GM19452 (cell line): ENCODE data around the gene LDLRAD4.

Experiments
- ATAC-seq: cut with Tn5 transposase; IDR thresholded peaks from one replicate; pipeline ENCODE4 v1.9.1; 2021; ENCODE audit not compliant: unreplicated experiment

LDLRAD4 gene

DNA sequence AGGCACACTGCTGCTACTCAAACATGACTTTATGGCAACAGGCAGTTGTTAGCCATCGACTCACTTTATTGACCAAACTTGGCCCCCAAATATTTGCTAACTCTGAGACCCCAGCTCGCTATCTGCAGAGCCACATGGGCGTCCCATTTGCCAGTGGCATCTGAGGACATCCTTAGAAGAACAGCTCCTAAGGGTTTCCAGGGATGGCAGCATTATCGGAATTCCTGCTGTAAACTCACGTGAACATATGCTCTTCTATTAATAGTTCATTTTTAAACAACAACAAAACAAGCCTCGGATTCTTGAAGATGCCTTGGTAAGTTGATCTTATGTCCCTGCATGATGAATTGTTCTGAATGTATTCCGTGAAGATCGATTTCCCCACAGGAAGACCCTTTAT is 181.0 kb downstream of the LDLRAD4 start:
- ATAC-seq = no peak

DNA sequence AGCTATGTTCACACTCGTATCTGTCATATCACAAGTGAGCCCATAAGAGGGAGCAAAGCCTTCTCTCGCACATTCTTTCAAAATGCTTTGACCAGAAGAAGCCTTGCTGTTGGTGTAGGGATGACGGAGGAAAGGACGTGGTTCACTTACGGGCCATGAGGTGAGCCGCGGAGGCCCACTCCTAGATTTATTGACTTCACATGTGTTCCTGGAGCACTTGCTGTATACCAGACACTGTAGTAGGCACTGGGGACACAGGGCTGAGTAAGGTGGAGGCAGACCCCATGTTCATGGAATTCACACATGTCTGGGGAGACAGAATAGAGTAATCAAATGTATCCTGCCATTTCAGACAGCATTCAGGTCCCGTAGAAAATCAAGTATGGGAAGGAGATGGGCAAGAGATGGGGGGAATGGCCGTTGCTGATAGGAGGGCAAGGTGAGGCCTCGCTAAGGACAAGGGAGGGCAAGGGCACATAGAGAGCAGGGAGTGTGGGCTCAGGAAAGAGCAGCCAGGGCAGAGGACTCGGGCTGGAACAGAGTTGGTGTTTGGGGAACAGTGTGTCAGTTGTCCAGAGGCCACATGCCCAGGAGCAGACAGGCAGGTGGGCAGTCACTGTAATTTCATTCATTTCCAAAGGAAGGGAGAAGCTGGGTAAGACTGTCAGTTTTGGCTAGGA is 182.2 kb downstream of the LDLRAD4 start:
- no peak for ATAC-seq

DNA sequence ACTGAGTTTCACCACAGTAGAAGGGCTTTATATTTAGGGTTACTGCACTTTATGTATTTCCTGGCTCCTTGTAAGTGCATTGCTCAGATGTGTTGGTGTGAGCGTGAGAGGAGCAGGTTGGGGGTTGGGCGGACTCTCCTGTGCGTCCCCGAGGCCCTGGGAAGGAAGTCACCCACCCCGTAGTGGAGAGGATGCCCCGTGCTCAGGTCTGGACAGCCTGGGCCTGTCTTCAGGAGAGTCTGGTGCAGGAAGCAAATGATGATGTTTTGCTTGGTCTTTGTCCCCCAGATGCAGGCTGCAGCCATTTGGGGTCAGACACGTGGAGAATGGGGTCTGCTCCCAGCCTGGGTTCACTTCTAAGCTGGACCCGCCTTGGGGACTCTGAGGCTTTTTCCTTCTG is 182.8 kb downstream of the LDLRAD4 start:
- ATAC-seq = no peak

DNA sequence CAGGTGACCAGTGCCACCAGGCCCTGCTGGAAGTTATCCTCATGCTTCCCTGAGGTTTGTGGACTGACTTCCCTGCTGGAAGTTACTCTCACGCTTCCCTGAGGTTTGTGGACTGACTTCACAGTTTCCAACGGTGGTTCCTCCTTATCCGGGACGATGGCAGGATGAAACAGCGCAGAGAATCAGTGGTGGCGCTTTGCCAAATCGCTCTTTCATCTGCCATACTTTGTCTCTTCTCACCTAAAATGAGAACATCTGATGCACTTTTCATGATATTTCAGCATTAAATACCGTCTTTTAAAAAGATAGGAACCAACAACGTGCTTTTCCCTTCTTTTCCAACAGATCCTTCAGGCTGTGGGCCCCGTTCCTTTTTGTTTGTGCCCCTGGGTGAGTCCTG is 183.3 kb downstream of the LDLRAD4 start:
- ATAC-seq = no peak

DNA sequence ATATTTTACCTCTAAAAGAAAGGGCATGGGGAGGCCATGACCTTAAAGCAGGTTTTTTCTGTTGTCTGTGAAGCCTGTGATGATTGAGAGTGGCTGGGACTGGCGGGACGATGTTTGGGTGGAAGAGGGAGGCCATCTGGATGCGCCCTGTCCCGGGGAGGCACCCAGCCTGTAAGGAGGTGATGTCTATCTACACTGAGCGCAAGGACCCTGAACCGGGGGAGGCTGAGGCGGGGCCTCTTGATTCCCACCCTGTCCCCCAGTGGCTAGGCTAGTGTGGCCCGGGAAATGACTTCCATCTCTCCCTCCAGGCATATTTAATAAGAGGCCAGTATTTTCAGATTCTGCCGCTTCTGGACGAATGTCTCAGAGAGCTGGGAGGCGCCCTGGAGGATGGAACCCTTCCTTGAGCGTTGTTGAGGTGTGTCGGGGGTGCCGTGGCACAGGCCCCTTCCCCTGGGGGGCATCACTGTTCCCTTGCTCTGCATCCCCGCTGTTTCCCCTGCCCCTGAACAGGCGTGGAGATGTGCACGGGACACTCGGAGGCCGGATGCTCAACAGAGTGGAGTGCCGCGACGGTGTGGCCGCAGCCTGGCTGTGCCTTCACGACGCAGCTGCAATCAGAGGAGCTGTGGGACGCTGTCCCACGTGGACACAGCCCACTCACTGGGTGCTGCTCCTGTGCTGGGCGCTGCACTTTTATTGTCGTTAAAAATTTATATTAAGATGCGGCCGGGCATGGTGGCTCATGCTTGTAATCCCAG is 185.4 kb downstream of the LDLRAD4 start:
- ATAC-seq = no peak

DNA sequence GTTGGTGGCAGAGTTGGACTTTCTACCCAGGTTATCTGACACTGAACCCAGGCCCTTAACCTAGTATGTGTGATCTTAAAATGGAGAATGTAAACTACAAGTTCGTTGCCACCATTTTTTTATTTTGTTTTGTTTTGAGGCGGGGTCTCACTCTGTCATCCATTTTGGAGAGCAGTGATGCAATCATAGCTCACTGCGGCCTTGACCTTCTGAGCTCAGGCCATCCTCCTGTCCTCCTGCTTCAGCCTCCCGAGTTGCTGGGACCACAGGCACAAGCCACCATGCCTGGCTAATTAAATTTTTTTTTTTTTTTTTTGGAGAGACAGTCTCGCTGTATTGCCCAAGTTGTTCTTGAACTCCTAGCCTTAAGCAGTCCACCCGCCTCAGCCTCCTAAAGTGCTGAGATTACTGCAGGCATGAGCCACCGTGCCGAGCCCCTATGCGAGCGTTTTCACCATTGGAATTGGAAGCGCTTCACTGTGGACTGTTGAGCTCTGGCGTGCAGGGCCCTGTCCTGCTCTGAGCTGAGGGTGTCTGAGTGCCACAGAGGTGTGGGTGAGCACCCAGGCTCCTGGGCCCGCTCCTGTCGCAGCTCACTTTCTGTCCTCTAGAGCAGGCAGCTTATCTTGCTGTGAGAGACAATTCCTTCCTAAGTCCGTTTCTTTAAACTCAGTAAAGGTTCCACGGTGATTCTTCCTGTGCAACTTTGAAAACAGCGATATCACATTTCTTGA is 186.9 kb downstream of the LDLRAD4 start:
- ATAC-seq = no peak

DNA sequence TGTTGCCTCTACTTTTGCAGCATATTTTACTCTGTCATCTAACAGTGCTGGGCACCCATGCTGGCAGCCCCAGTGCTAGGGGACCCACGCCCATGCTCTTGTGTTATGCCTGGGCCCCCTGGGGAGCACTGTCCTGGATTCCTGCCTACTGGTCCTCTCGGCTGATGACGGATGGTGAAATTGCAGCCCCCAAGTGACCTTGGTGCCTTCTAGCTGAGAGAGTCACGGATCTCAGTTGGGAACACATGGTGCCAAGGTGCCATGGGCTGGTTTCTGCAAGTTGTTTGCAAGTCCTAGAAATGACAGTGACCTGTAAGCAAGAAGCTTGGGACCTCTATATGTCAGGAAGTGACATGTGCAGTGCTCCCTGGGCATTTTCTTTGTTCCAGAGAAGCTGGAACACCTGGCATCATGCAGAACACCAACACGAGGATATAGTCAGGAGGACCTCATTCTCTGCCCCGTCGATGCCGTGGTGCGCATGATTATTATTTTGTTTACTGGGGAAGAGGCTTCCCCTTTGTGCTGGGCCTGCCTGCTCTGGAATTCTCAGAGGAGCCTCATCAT is 187.6 kb downstream of the LDLRAD4 start:
- no peak for ATAC-seq

DNA sequence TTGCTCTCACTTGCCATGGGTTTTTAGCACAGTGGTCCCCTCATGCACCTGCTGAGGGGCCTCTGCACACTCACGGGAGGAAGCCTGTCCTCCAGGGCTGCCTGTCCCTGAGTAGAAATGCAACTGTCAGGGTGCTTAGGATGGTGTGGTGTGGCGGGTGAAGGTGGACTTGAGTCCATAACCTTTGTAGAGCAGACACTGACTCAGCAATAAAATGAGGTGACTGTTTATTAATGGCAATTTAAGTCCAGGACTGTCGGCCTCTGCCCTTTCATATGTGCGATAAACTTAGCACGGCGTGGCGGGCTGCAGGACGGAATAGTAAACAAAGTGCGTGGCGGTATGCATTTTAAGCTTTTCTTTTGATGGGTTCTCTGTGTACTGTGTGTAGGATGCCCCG is 188.2 kb downstream of the LDLRAD4 start:
- ATAC-seq = no peak

DNA sequence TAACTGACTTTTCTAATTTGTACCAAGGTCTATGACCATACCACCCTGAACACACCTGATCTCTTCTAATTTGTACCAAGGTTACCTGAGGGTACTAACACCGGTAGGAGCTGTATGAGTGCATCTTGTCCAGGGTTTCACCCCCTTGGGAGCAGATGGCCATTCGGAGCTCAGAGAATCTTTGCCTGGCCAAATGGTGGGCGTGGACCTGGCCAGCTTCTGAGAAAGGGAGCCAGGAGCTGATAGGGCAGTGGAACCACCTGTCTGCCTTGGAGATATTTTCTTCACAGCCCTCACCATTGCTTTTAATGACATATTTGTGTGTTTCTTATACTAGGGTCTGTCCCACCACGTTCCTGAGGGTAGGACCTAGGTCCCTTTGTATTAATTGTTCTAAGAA is 188.9 kb downstream of the LDLRAD4 start:
- no peak for ATAC-seq

DNA sequence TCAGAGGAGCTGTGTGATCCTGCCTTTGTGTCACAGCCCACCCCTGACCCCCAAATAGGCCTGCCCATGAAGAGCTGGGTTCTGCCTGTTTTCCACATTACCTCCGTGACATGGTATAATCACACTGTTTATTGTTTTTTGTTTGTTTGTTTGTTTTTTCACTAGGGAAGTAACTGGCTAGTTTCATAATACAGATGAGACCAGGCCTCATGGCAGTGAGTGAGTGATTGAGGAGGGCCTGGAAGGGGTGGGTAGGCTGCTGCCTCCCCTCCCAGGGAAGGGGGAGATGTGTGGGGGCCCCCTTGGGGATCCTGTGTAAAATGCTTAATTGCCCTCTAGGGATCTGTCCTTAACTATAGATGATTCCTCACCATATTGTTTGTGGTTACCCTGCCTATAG is 190.5 kb downstream of the LDLRAD4 start:
- no peak for ATAC-seq

DNA sequence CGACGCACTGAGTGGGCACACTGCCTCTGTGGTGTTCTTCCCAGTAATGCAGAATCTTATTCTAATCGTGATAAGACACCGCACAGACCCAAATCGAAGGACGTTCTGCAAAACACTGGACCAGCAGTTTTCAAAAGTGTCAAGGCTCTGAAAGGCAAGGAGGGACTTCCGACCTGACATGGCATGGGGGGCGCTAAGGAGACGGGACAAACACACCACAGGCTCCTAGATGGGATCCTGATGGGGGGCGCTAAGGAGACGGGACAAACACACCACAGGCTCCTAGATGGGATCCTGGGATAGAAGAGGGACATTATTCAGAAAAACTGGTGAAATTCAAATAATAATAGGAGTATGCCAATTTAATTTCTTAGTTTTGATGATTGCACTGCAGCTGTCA is 191.4 kb downstream of the LDLRAD4 start:
- no peak for ATAC-seq

DNA sequence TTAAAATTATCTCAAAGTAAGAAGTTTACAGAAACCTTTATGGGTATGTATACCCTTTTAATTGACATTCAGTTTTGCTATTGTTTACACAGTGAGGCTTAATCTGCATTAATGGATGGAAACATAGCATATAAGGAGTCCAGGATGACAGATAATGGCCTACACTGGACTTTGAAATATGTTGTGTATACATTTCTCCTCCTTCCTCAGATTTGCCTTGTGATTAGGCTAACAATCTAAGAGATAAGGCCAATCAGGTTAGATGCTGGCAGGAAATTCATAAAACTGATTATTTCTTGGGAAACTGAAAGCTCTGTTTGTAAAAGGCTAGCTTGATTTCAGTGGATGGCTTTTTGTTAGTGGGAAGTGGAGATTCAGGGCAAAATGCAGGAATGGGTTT is 191.9 kb downstream of the LDLRAD4 start:
- no peak for ATAC-seq

DNA sequence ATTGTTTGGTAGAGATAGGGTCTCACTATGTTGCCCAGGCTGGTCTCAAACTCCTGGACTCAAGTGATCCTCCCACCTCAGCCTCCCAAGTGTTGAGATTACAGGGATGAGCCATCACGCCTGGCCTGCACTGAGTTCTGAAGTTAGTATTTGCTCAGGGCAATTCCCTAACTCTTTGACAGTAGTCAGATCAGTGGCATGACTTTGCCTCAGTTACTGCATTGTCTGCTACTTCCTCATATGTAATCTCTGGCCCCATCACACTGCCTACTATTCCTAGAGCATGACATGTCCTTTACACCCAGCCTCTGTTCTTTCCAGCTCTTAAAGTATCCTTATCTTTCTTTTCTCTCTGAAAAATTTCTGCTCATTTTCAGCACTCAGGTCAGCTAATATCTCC is 193.5 kb downstream of the LDLRAD4 start:
- ATAC-seq = no peak

DNA sequence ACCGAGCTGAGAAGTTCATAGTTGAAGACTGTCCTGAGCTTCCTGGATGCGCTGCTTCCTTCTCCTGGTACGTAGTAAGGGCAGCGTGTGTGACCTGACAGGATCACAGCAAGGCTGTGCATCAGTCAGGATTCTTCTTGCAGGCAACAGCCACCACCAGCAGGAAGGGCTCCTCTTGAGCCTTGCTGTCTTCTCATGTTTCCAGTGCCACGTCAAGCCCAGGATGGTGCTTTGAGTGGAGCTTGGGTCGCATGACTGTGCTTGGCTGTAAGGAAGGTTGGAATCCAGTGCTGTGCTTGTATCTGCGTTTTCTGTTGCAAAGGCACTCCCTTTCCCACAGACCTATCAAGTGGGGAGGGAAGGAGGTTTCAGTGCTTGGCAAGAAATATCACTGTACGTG is 194.3 kb downstream of the LDLRAD4 start:
- ATAC-seq = no peak

DNA sequence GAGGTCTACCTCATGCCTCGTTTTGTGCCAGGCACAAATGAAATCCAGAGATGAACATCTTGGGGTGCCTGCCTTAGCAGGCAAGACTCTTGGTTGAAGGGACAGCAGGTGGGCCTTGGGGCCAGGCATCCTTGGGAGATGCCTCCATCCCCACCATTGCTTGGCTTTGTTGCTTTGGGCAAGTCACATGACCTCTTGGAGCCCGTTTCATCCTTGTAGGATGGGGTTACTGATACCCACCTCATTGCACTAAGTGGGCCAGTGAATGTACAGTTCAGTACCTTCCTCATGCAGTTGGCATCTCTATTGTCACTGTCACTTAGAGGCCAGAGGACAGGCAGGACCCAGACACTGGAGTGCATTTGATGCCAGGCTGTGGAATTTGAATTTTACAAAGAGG is 195.5 kb downstream of the LDLRAD4 start:
- no peak for ATAC-seq

DNA sequence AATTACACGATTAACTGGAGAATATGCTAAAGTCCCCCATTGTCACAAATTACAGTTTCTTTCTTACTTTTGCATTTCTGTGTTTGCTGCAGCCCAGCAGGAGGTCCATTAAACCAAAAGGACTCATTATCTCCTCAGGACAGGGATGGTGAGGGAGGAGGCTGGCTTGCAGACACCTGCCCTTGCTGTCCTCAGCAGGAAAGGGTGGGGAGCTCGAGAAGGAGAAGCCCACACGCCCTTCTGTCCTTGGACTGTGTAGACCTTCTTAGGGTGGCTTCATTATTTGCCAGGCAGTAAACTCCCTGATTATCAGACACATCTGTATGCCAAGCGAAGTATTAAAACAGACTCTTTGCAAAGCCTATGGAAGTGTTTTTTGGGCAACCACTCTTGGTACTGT is 196.0 kb downstream of the LDLRAD4 start:
- no peak for ATAC-seq

DNA sequence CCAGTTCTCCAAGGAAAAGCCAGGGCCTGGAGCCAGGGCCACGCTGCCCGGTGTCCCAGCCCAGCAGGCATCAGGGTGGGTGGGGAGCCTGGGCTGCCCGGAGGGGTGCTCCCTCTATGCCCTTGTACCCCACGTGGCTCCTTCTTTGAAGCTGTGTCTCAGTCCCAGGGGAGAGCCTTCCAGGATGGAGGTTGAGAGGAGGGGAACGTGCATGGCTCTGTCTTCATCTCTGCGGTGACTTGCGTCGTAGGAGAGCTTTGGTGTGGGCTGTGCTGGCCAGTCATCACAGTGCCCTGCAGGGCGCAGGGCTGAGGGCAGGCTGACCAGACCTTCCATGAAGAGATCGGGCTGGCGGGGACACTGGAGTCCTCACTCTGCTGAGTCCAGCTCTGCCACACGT is 197.2 kb downstream of the LDLRAD4 start:
- no peak for ATAC-seq

DNA sequence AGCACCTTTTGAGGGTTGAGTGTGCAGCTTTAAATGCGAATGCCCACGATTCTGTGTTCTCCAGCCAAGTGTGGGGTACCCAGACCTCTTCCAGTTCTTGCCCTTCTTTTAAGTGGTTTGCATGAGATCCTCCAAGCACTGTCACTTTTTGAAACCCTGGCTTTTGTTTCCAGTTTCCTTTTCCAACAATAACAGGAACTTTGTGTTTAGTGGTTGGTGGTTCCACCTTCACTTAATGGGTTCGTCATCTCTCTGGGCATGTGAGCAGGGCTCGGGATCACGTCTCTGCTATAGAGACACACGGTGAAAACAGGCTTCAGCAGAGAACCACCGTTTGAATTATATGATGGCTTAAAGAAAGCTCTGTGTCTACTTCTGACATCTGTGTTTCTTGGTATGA is 197.6 kb downstream of the LDLRAD4 start:
- ATAC-seq = no peak

DNA sequence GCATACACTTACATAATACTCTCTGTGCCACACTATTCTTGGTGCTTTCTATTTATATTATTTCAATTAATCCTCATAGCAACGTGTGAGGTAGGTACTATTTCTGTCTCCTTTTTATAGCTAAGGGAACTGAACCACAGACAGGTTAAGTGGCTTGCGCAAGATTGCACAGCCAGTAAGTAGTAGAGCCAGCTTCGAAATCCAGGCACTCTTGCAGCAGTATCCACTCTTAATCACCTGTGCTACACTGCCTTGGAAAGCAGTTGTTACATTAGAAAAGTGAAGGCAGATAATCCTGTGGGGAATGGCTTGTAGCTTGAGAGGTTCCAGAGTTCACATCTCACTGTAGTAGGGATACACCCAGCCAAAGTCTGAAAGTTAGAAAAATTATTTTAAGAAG is 198.3 kb downstream of the LDLRAD4 start:
- ATAC-seq = no peak

DNA sequence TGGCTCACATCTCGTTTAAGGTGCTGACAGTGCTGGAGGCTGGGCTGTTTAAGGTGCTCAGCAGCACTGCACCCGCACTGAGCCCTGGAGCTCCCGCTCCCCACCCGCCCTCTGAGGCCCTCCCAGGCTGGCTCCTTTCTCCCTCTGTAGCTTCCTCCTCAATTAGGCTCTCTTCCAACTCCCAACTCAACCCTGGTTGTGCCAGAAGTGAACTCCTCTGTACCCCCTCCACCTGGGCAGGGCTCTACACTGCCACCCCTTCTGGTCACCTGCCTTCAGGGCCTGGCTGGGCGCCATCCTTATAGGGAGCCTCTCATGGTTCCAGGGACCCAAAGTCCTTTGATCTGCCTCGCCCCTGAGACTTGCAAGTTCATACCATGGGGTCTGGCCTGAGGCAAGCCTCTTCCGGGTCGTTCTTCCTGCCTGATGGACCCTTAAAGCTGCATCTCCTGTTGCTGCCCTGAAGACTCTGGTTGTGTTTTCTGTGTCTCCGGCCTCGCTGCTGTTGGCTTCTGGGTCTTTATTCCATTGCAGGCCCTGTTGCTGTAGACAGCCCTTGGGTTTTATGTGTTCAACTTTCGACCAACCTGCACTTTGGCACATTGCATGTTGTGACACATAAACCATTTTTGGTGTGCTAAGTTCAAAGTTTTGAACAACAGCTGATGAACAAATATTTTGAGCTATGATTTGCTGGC is 199.6 kb downstream of the LDLRAD4 start:
- no peak for ATAC-seq

DNA sequence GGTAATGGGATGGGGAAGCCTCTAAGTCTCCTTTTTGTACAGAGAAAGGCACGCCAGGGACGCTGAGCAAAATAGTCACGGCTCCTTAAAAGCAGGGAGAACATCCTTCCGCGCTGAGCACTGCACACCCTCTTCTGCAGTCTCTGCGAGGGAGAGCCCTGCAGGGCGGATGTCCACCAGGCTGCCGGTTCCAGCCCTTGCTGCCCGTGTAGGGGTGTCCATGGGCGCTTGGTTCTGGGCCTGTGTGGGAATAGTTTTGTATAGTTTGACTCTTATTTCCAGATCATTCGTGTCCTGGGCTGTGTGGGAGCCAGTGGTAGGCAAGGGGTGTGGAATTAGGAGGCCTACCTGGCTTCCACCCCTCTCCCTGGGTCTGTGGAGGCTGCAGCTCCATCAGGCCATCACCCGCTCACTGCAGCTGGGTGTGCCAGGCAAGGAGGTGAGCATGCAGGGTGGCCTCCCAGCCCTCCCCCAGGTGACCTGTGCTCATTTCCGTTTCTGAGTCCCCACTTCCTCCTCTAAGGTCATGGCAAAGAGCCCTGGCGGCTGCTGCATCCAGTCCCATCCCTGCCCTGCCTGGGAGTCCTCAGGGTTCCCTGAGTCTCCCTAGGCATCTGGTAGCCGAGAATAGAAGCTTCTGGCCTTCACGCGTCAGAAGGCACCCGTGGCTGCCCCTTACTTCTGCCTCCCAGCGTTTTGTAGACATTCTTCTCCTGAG is 202.6 kb downstream of the LDLRAD4 start:
- ATAC-seq = no peak
